NCI-H2029 treated with DMSO at 0.1 percent for 48 hours (cell line): ENCODE measurements around the gene SCP2D1.

Experiments used
- DNase-seq: peaks from one replicate; lab custom pipeline; 2025; lab: John Stamatoyannopoulos, UW

Gene SCP2D1

DNA sequence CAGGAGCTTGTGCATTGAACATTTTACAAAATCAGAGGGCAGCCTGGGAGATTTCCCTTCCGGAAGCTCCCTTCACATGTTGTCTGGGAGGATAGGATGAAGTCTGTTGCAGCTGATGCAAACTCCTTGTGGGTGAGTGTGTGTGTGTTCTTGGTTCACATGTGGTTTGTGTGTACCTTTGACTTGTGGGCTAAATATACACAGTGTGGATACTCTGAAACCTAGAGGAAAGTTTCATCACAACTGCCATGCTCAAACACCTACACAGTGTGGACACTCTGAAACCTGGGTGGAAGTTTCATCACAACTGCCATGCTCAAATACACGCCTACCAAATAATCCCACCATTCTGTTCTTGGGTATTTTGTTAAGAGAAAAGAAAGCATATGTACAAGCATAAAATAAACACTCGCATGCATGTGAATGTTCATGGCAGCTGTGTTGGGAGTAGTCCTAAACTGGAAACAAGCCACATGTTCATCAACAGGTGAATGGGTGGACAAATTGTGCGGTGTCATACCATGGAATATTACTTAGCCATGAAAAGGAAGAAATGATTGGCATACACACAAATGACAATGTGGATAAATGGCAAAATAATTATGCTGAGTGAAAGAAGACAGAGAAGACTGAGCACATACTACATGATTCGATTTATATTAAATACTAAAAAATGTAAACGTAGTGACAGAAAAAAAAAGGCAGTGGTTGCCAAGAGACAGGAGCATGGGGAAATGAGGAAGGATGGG is 1.8 kb downstream of the SCP2D1 start:
- DNase-seq, result no peak

DNA sequence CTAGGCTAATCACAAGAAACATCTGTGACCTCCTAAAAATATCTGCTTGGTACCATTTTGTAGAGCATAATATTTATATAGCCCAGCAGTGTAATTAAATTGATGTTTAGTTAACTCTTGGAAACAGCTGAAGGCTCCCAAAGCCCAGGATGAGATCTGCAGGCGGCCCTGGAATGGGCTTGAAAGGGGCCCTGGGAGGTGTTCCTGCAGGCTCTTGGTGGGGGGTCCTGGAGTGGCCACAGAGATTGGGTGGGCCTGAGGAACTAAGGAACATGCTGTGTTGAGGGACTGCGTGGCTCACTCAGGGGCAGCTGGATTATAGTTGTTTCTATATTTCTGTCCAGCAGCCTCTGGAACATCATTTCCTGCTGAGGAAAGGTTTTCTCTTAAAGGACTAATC is 9.2 kb downstream of the SCP2D1 start:
- no peak for DNase-seq

DNA sequence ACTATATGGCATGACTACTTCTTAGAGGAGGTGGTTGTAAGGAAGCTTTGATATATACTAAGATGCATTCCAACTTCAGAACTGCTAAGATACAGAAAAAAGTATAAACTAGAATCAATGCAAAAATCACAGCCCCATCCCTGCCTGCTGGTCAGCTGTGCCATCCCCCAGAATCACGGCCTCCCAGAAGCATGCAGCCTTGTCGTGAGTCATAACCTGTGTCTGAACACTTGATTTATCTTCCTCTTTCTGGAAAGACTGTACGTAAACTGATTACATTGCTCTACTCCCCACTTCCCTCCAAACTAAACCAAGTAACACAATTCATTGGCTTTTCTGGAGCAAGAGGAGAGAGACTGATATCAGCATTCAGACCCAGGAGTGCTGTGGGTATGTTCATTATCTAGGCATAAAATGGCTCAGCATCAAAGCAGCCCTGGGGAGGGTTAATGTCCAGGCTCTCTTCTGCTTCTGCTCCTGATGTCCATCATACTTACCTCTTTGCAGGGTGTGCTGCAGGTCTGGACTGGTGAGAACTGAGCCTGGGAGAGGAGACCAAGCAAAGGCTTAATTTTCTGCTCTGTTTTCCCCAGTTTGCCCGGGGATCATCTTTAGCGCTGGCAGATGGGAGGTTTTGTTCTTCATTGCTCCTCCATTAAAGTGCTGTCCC is 18.4 kb downstream of the SCP2D1 start:
- DNase-seq, result no peak

DNA sequence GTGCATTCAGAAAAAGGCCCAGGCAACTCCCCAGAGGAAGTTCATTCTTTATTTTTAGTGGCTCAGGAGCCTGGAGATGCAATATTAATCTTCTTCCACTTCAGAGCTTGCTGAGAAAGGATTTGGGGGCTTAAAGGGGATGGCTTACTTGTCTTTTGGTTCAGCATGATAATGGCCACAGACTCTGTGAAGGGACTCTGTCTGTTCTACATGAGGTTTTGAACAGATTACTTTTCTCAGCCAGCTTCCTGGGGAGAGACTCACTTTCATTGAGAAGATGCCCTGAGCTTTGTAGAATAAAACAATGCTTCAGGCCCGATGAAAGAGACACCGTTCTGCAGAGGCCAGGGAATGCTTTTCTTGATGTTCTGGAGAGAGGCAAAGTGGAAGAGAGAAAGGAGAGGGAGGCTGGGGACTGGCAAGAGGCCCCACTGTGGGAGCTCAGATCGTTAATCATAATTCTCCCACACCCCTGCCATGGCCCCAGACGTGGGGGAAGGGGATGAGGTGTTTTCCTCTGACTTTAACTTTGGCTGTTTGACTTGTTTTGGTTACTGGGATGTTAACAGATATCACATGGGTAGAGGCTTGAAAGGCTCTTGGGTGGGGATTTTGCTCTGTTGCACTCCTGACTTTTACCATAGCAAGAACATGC is 19.1 kb downstream of the SCP2D1 start:
- no peak for DNase-seq

DNA sequence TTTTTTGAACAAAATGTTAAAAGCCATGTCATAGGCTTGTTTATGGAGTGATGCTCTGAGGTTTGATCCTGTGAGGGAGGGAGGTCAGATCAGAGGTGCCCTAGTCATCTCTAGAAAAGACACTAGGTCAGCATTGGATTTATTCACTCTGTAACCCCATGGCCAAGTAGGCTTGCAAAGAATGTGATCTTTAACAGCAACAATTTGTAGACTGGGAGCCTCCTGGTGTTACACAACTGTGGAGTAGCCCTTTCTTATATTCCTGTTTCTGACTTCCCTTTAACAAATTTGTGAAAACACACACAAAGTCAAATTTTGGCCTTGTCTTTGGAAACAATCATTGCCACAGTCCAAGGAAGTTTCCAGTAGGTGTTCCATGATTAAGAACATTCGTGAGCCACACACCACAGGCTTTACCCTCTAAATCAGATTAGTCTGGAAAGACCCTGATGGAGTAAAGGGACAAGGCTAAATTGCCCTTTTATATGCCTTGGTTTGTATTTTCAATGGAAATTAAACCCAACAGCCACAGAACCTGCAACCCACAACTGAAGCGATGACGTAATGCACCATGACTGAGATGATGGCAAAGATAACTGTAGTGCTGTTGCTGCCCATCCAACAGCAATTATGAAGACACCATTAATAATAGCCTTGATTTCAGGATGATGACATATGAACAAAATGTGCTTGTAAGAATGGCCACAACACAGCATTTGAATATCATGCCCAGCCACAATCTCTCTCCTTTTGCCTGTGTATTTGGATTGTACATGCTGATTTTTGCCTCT is 22.1 kb downstream of the SCP2D1 start:
- no peak for DNase-seq

- DNase-seq, result no peak
Observed at GRCh38 chr20:18837718-18838117, 24.1 kb downstream of the SCP2D1 start.

GRCh38 chr20:18839507-18840247 is 26.1 kb downstream of the SCP2D1 start:
- no peak for DNase-seq

DNA sequence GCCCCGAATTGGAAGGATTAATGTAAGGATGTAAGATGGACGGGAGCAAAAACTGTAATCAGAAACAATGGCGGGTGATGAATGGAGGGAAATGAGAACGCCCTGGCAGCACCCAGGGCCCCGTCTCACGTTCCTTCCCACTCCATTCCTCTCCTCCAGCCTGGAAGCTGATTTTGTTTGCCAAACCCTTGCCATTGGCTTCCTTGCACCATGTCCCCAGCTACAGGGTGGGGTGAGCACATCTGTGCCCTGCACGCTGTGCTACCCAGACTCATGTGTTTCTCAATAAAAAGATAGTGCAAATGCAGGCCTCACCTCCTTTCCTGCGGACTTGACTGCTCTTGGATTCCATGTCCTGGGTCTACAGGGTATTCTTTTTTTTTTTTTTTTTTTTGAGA is 26.7 kb downstream of the SCP2D1 start:
- DNase-seq, result no peak

- DNase-seq, result no peak
Observed at GRCh38 chr20:18845017-18845416, 31.4 kb downstream of the SCP2D1 start.

- no peak for DNase-seq
Observed at GRCh38 chr20:18847226-18847755, 33.7 kb downstream of the SCP2D1 start.

DNA sequence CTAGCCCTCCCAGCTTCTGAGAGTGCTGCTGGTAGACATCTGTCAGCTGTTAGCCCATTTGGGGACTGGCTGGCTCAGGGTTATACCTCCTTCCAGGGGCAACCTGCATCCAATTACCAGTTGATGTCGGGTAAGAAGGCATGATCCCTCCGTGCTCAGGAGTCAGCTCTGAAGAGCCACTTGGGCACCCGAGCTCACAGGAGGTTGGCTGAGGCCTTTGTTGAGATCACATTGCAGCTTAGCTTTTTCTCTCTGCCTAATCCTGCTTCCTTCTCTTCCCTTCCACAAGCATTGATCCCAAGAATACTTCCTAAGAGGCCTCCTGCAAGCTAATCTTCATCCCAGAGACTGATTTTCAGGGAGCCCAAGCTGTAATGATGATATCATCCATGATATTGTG is 35.5 kb downstream of the SCP2D1 start:
- no peak for DNase-seq

- DNase-seq, result no peak
Observed at GRCh38 chr20:18851629-18852028, 38.0 kb downstream of the SCP2D1 start.

DNA sequence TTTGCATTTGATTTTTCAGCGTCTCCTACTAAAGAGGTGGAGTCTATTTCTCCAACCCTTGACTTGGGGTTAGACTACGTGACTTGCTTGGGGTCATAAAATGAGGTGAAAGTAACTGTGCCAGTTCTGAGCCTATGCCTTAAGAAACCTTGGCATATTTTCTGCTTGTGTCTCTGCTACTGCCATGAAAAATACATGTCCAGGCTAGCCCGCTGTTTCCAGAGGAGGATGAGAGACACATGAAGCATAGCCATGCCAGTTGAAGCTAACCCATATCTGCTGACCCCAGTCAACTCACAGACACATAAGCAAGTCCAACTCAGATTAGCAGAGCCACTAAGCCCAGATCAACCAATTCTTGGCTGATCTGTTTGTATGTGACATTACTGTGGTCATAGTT is 38.7 kb downstream of the SCP2D1 start:
- no peak for DNase-seq

DNA sequence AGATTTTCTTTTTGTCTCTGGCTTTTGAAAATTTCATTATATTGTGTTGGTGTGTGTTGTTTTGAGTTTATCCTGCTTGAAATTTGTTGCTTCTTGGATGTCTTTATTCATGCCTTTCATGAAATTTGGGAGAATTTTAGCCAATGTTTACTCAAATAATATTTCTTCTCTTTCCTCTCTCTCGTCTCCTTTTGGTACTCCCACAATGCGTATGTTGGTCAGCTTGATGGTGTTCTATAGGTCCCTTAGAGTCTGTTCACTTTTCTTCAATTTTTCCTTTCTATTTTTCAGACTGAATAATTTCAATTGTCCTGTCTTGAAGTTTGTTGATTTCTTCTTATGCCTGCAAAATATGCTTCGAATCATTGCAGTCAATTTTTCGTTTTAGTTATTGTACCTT is 39.6 kb downstream of the SCP2D1 start:
- DNase-seq, result no peak

DNA sequence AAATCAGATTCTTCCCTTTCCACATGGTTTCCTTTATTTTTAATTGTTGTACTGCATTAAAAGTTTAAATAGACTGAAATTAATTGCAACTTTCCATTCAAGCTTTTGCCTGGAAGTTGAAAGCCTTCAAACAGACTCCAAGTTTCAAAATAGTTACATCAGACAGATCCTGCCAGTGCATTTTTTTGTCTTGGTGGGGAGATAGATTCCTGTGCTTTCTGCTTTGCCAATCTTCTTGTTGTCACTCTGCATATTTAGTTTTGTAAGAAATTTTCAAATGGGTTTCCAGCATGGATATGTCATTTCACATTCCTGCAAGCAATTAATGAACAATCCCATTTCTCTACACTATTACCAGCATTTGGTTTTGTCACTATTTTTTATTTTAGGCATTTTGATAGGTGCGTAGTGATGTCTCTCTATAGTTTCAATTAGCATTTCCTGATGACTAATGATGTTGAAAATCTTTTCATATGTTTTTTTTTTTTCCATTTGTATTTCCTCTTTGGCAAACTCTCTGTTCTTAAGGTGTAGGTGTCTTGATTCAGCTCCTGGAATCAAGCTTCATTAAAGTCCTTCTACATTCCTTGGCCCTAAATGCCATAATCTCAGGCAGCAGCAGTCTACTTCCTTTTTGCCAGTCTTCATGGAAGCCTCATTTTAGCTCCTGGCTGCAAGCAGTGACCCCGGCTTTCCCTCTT is 40.5 kb downstream of the SCP2D1 start:
- DNase-seq, result no peak

- DNase-seq, result no peak
Observed at GRCh38 chr20:18855882-18856281, 42.3 kb downstream of the SCP2D1 start.

- no peak for DNase-seq
Observed at GRCh38 chr20:18856873-18857272, 43.3 kb downstream of the SCP2D1 start.

GRCh38 chr20:18857640-18858039 is 44.1 kb downstream of the SCP2D1 start:
- DNase-seq, result no peak

DNA sequence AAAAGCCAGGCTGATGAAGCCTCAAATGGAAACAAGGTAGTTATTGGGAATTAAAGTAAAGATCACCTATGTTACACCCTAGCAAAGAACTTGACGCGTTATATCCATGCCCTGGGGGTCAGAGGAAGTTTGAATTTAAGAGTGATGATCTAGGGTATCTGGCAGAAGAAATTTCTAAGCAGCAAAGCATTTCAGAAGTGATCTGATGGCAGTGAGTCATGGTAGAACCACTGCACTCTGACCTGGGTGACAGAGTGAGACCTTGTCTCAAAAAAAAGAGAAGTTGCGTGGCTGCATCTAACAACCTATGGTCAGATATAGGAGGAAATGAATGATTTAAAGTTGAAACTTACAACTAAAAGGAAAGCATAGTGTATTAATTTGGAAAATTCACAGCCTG is 45.2 kb downstream of the SCP2D1 start:
- no peak for DNase-seq
